ENCODE measurements around the gene LIF.
"Not testable (repeated sequence)": the region's sequence is repeated elsewhere in the genome, so short reads cannot be mapped to it uniquely, and the experiment has no call there.

LIF gene

GRCh38 chr22:30224161-30224857 lies 22.2 kb downstream of the LIF start:
- no peak for DNase-seq (ENCODE audit: low read depth)

DNA sequence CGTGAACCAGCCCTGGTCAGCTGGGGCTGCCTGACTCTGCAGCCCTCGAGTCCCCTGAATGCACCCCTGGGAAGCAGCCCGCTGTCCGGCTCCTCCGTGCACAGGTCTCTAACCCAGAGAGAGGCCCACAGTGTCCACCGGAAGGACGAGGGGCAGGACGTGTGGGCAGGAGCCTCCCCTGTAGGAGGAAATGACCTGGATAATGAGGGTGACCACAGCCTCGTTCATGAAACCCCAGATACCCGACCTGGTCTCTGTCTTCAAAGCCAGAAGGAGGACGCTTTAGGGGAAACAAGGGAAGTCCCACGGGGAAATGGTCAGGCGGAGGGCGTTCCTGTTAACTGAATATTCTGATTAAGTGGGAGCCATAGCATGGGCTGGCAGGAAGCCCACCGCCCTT lies 23.3 kb downstream of the LIF start:
- DNase-seq (ENCODE audit: low read depth): no peak

DNA sequence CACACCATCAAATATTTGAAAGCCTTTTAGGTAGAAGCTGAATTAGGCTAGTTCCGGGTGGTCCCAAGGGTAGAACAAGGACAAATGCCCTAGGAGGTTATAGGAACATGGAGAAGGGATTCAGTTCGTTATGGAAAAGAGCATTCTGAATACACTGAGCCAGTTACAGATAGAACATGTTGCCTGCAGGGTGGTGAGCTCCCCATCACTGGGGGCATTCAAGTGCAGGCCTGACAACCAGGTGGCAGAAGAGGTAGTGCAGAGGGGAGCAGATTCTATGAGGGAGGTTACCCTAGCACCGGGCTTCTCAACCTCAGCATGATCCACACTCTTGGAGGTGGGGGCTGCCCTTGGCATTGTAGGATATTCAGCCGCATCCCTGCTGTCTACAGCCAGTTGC lies 24.2 kb downstream of the LIF start:
- no peak for DNase-seq (ENCODE audit: low read depth)

DNA sequence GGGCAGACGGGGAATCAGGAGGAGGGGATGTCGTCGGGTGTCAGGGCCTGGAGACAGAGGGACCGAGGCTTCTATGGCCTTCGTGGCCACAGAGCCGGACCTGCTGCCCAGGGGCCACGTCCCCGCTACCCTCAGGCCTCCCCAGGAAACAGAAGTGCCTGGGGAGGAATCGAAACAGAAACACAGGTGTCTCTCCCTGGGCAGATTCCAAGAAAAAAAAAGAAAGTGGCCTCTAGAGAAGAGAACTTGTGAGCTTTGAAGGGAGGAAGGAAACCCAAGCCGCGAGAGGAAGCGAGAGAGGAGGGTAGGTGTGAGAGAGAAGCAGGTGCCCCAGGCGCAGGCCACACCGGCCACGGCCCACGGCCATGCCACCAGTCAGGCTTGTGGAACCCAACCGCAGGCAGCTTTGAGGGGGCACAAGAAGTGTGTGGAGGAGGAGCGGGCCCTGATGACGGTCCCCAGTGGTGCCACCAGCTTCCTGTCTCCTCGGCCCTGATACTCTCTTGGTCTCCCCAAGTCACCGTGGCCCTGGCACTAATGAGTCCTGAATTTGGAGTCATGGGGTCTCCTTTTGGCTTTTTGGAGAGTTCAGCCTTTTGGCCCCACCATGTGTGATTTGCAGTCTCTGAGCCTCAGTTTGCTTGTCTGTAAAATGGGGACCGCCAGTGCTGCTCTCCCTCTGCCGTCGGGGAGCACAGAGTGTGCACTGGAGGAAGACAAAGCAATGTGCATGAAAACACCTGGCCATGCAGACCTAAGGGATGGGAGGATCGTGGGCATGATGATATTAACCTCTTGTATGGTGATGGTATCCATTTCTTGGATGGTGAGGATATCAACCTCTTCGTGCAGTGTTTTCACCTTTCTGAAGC lies 25.2 kb downstream of the LIF start:
- no peak for DNase-seq (ENCODE audit: low read depth)

DNA sequence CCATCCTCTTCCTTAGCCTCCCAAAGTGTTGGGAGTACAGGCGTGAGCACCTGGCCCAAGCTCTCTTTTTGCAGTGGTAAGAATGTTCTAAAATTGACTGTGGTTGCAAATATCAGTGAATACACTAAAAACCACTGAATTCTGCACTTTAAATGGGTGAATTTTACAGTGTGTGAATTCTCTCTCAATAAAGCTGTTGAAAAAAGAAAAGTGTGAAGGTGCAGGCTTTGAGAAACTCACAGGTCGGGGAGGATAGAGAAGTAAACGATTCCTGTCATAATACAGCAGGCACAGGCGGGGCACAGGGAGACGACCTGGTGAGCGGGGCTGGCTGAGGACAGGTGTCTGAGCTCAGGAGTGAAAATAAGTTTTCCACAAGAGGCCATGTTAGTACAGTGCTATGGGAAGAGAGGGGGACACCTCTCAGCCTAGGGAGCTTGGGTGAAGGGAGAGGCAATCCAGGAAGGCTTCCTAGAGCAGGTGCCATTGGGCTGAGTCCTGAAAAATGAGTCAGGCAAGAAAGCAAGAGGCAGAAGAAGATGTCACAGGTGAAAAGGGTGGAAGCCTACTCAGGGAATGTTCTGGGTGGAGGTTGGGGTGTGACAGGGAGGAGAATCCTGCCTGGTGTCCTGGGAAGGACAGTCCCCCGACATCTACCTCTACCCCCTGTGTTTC lies 26.1 kb downstream of the LIF start:
- no peak for DNase-seq (ENCODE audit: low read depth)

DNA sequence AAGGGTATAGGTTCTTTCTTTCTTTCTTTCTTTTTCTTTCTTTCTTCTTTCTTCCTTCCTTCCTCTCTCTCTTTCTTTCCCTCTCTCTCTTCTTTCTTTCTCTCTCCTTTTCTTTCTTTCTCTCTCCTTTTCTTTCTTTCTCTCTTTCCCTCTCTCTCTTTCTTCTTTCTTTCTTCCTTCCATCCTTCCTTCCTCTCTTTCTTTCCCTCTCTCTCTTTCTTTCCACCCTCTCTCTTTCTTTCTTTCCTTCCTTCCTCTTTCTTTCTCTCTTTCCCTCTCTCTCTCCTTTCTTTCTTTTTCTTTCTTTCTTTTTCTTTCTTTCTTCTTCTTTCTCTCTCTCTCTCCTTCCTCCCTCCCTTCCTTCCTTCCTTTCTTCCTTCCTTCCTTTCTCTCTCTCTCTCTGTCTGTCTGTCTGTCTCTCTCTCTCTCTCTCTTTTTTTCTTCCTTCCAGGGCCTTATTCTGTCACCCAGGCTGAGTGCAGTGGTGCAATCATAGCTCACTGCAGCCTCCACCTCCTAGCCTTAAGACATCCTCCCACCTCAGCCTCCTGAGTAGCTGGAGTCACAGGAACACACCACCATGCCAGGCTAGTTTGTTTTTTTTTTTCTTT lies 26.8 kb downstream of the LIF start:
- DNase-seq (ENCODE audit: low read depth): no peak

- no peak for DNase-seq (ENCODE audit: low read depth)
Observed at GRCh38 chr22:30219049-30219654, 27.4 kb downstream of the LIF start.

DNA sequence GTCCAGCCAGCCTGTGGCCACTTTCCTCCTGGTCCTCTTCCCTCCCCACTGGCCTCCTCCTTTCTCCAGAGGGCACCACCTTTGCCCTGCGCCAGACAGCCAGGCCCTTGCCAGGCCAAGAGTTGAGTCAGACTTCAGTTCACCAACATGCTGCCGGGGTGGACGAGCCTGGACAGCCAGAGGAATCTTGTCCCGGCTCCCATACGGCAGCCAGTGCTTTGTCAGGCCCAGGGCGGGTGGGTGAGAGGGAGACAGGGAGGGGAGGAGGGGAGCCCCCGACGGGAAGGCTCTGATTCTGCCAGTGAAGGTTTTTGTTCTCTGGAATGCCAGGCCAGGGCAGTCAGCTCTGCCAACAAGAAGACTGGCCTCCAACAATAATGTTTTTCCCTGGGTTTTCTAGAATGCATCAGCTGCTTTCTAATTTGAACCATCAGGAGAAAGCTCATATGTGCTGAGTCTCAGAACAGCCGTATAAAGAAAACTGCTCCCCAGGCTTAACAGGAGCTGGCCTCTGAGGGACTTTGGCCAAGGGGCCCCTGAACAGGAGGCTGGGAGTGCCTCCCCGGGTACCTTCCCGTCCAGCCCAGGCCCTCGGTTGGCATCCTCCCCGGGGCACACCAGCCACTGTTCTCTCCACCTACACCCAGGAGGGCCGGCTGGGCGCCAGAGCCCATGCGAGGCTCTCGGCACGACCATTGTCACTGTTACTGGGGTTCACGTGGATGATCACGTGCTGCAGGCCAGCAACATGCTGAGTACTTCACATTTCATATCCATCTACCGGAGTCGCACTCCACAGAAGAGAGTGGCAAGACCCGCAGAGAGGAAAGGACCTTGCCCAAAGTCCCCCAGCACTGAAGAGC lies 28.6 kb downstream of the LIF start:
- DNase-seq (ENCODE audit: low read depth): no peak

GRCh38 chr22:30216710-30217109 lies 29.8 kb downstream of the LIF start:
- no peak for DNase-seq (ENCODE audit: low read depth)

DNA sequence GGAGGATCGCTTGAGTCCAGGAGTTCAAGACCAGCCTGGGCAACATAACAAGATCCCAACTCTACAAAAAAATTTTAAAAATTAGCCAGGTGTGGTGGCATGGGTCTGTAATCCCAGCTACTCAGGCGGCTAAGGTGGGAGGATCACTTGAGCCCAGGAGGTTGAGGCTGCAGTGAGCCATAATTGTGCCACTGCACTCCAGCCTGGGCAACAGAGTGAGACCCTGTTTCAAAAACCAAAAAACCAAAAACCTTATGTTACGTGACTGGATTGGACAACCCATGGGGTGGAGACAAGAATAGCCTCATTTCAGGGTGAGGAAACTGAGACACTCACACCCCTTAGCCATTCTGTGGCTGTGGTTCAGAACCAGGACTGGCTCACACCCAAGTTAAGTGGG lies 30.3 kb downstream of the LIF start:
- DNase-seq (ENCODE audit: low read depth): not testable (repeated sequence)

DNA sequence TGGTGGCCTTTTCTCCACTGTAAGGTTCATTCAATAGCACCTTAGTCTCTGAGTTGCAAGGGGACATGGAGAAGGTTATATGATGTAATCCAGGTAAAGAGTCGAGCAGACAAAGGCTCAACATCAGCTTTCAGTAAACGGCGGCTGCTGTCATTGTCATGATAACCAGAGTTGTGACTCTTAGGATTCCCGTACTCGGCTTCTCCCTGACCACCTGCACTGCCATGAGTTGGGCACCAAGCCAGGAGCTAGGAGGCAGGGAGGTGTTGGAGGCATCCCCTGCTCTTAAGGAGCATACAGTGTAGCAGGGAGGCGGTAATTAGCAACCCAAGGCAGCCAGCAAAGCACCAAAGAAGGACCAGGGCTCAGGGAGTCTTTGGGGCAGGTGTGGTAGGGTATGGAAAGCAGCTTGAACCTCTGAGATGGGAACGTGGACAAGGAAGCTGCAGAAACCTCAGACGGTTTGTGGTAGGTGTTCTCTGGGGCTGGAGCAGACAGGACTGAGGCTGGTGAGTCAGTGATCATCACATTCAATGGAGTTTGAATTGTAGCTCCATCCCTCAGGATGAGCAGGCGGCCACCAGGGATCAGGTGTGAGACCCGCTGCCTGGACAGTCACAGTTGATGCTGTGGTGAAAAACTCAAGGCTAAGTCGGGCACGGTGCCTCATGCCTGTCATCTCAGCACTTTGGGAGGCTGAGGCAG lies 31.7 kb downstream of the LIF start:
- DNase-seq (ENCODE audit: low read depth): no peak

GRCh38 chr22:30212996-30213441 lies 33.5 kb downstream of the LIF start:
- no peak for DNase-seq (ENCODE audit: low read depth)

- DNase-seq (ENCODE audit: low read depth): peak; percentile 82
Observed at GRCh38 chr22:30212363-30212995, 34.1 kb downstream of the LIF start.

DNA sequence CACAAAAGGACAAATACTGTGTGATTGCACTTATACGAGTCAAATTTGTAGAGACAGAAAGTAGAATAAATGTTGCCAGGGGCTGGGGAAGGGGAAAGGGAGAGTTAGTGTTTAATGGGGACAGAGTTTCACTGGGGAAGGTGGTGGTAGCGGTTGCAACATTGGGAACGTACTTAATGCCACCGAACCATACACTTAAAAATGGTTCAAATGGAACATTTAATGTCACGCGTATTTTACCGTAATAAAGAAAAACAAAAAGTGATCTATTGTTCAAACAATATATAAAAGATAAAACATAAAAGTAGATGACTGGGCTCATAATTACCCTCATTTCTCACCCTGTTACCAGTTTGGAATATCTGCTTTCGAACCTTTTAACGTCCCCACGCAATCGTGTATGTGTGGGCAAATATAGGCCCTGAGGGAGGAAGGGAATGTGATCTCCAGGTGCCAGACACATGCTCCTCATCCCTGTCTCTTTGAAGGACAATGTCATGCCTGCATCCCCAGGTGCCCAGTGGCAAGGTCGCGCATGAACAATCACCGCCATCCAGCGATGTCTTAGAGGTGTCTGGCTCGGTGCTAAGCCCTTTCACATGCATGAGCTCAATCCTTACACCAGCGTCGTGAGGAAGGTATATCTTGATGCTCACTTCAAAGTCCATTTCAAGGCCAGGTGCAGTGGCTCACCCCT lies 35.3 kb downstream of the LIF start:
- no peak for DNase-seq (ENCODE audit: low read depth)

DNA sequence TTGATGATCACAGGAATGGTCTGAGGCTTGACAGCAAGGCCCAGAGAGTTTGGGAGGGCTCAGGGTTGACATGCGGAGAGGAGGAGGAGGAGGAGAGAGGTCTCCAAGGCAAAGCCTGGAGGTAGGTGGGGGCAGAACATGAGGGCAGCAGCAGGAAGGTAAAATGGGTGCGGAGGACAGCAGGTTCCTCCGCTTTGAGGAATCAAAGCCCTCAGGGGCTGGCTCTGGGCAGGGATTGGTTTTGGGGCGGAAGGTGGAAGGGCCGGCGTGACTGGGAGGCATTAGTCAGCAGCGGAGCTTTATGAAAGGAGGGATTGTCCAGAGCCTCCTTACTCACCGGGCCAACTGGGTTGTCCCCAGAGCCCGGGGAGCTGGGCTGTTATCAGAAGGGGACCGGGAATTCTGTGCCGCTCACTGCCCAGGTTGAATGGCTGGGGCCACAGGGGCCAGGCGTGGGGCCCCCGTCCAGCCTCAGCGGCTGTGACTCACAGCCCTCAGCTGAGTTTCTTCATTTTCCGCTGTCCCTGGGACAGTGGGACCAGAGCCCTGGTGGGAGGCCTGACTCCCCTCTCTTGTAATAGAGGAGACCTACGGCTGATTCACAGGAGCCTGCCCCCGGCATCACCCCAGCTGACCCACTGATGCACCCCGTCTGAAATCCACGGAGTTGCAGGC lies 36.2 kb downstream of the LIF start:
- DNase-seq (ENCODE audit: low read depth): no peak

DNA sequence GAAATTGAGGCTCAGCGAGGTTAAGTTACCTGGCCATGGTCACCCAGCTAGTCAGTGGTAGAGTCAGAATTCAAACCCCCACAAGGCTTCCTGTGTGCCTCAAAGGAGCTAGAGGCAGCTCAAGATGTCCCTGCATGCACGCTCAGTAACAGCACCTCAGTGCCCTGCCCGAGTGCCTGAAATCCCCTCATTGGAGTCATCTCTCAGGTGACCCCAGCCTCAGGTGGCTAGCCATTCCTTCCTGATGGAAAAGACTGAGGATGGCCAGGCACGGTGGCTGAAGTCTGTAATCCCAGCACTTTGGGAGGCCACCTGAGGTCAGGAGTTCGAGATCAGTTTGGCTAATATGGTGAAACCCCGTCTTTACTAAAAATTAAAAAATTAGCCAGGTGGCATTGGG lies 36.9 kb downstream of the LIF start:
- no peak for DNase-seq (ENCODE audit: low read depth)

- DNase-seq (ENCODE audit: low read depth): peak; percentile 70
Observed at GRCh38 chr22:30208631-30209603, 37.6 kb downstream of the LIF start.
